Measurements from ENCODE around the gene MARCHF2.

MARCHF2 gene

DNA sequence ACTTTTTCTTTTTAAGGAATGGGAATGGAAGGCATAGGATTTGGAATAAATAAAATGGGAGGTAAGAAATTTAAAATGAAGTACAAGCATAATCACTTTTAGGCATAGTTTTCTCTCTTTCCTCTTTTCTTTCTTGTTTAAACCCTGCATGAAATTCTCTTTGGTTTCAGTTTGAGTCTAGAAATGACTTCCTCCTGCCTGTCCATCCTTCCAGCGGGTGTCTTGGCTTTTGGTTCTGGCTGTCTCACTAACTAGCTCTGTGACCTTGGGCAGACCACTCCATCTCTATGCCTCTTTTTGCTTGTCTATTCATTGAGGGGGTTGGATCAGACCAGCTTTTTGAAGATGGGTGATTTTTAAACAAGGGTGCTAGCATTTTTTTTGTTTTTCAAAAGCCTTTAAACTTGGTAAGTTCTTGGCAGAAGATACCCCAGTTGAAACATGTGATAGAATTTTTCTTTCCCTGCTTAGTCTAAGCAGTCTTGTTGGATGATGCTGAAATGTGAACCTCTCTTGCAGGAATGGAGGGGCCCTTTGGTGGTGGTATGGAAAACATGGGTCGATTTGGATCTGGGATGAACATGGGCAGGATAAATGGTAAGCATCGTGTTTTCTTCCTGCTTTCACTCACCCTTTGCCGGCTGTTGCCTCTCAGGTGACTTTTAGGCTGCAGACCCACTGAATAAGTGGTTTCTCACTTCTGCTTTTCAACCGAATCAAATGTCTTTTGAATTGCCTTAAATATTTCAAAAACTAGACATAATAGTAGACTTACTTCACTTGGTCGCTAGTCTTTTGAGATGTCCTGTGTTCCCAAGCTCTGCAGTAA is 60.8 kb downstream of the MARCHF2 start:
- FAIRE-seq (no peak), DNase-seq (ENCODE audit: low spot score) (no peak)

DNA sequence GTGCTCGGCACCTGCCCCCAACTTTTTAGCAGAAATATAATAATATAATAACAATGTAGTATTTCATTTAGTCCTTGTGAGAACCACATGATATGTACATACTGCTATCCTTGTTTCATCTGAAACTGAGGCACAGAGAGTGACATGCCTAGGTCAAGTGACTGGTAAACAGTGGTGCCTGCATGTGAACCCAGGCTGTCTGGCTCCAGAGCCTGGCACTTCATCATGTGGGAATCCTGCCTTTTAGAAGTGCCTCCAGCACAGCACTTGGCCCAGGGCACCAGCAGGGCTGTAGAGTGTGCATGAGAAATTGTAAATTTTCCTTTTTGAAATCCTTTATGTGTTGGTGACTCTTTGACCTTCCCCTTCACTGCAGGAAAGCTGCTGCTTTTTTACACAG is 61.9 kb downstream of the MARCHF2 start:
- FAIRE-seq: no peak
- DNase-seq (ENCODE audit: low spot score): no peak

DNA sequence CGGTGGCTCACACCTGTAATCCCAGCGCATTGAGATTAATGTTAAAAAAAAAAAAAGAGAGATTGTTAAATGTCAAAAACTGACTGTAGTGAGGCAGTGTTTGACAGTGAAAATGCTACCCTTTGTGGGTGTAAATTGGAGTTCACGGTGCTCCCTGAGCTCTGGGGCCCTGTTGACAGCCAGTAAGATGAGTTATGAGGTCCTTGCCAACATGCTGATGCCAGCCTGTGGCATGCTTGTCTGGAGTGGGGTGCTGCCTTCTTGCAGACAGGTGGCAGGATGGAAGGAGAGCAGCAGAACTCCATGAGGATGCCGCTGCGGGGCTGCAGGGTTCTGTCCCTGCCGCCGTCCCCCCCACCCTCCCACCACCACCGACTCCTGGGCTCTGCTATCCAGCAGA is 63.4 kb downstream of the MARCHF2 start:
- FAIRE-seq (no peak), DNase-seq (ENCODE audit: low spot score) (no peak)

DNA sequence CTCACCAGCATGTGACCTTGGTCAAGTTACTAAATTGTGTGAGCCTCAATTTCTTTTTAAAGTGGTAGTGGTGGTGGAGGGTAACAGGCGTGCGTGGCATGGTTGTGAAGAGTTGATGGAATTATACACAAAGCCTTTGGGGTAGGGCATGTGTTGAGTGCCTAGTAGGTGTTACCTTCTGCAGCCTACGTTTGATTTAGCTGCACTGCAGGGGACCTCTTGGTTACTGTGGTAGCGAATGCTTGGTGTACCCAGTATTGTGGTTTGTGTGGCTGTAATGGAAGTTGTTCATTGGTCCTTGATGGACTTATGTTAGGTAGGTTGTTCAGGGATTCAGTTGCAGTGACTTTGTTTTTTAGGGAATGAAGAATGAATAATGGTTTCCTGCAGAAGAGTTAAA is 64.8 kb downstream of the MARCHF2 start:
- FAIRE-seq (no peak), DNase-seq (ENCODE audit: low spot score) (no peak)

DNA sequence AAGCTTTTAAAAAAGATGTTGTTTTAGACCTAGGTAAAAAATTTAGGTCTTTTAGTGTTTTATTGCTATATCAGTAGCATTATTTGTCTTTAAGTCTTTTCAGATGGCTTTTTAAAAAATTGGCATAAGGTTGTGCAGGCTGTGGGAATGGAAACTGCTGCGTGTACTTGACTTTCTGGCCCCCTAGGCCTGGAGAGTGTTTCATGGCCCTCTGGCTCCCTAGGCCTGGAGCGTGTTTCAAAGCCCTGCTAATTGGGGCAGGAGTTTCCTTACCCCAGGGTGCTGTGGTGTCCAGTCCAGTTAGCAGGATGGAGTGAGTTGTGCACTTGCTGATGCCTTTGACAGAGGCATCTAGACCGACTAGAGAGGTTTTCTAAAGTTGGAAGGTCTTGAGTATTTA is 65.5 kb downstream of the MARCHF2 start:
- no peak for FAIRE-seq
- no peak for DNase-seq (ENCODE audit: low spot score)

DNA sequence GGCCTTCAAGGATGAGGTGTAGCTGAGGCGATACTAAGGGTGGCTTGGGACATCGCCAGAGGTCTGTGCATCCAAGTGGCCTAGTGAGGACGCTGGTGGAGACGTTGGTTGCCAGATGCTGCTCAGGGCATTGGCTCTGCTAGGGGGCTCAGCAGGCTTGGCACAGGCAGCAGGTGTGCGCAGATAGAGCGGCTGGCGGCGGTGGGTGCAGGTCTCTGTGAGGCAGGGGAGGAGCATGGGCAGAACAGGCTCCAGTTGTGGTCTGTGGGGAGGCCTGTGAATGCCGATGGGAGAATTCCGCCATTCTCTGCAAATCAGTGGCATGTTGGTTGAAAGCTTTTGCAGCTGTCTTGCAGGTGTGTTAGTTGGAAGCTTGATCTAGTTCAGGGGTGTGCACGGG is 68.1 kb downstream of the MARCHF2 start:
- no peak for DNase-seq (ENCODE audit: low spot score)
- no peak for FAIRE-seq

DNA sequence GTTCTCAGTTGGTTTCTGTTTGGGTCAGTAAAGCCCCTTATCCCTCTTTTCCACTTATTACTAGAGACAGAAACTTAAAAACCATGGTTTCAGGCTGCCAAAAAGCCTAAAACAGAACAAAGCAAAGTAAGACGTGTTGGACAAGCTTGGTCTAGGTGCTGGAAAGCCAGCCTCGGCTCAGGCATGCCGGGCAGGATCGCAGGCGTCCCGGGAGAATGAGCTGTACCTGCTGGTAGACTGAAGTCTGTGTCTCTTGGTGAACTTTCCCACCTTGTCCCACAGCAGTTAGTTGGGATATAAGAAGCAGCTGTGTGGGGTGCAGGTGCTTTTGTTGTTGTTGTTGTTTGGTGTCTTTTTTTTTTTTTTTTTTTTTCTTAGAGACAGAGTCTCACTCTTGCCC is 68.5 kb downstream of the MARCHF2 start:
- DNase-seq (ENCODE audit: low spot score): no peak
- FAIRE-seq: no peak

DNA sequence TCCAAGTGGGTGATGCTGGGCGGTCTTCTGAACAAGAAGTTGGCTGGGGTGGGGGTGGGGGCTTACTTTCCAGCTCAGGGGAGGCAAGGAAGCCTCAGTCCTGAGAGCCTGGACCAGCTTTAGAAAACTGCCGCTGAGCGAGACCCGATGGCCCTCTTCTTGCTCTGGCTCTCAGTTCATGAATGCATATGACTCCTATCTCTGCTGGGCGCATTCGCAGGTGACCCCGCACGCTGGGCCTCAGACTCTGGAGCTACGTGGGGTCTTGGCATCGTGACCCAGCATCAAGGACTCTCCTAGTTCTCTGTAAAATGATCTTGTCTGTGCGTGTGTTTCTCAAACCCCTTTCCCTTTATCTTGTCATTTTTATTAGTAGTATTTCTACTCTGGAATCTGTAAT is 69.6 kb downstream of the MARCHF2 start:
- no peak for FAIRE-seq
- DNase-seq (ENCODE audit: low spot score): no peak

DNA sequence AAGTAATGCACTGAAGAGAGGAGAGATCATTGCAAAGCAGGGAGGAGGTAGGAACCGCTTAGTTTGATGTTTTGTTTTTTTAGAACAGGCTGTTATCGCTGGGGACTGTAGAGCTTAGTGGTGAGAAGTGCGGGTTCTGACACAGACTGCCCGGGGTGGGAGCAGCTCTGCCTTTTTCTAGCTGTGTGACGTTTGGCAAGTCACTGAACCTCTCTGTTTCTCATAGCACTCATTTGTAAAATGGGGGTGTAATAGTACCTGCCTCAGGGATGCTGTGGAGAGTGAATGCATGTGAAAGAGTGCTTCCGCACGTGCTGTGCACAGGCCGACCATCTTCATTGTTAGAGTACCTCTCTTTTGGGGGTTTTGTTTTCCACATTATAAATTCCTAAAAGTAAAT is 70.1 kb downstream of the MARCHF2 start:
- FAIRE-seq: no peak
- no peak for DNase-seq (ENCODE audit: low spot score)

DNA sequence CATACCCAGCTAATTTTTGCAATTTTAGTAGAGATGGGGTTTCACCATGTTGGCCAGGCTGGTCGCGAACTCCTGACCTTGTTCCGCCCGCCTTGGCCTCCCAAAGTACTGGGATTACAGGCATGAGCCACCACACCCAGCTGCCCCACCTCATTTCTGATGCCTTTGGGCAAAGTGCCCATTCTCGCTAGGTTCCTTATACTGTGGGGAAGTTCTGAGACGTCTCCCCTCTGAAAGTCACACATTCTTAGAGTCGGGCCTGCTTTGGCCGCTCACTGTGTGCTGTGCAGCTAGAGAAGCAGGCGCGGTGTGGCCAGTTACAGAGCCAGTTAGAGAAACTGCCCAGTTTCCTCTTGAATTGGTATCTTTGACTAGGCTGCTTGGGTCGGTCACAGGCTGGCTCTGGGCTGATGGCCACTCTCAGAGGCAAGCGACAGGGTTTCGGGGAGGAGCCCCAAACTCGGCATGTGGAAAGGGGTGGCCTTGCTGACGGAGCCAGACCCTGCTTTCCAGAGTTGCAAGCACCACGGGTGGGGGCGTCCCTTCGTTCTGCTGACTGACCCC is 71.3 kb downstream of the MARCHF2 start:
- FAIRE-seq (no peak), DNase-seq (ENCODE audit: low spot score) (no peak)

DNA sequence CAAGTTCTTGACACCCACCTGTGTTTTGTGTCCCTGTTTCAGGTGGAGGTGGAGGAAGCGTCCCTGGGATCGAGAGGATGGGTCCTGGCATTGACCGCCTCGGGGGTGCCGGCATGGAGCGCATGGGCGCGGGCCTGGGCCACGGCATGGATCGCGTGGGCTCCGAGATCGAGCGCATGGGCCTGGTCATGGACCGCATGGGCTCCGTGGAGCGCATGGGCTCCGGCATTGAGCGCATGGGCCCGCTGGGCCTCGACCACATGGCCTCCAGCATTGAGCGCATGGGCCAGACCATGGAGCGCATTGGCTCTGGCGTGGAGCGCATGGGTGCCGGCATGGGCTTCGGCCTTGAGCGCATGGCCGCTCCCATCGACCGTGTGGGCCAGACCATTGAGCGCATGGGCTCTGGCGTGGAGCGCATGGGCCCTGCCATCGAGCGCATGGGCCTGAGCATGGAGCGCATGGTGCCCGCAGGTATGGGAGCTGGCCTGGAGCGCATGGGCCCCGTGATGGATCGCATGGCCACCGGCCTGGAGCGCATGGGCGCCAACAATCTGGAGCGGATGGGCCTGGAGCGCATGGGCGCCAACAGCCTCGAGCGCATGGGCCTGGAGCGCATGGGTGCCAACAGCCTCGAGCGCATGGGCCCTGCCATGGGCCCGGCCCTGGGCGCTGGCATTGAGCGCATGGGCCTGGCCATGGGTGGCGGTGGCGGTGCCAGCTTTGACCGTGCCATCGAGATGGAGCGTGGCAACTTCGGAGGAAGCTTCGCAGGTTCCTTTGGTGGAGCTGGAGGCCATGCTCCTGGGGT is 72.7 kb downstream of the MARCHF2 start:
- no peak for FAIRE-seq
- DNase-seq (ENCODE audit: low spot score): no peak

DNA sequence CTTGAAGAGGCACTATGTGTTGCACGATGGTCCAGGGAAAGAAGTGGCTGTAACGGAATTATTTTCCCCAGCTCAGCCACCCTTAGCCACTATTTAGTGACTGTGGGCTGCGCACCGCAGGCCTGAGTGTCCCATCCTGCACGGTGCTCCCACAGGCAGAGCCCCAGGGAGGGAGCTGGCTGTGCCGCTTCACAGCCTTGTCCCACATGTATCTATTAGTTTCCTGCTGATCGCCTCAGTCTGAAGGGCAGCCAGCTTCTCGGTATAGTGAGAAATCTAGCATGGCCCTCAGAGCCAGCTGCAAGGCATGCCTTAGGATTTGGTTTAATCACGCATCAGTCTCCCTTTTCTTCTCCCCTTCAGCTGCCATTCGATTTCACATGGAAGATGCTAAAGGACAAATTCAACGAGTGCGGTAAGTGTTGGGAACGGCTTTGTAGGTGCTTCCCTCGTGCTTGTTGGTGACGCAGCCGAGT is 73.6 kb downstream of the MARCHF2 start:
- no peak for FAIRE-seq
- DNase-seq (ENCODE audit: low spot score): no peak

DNA sequence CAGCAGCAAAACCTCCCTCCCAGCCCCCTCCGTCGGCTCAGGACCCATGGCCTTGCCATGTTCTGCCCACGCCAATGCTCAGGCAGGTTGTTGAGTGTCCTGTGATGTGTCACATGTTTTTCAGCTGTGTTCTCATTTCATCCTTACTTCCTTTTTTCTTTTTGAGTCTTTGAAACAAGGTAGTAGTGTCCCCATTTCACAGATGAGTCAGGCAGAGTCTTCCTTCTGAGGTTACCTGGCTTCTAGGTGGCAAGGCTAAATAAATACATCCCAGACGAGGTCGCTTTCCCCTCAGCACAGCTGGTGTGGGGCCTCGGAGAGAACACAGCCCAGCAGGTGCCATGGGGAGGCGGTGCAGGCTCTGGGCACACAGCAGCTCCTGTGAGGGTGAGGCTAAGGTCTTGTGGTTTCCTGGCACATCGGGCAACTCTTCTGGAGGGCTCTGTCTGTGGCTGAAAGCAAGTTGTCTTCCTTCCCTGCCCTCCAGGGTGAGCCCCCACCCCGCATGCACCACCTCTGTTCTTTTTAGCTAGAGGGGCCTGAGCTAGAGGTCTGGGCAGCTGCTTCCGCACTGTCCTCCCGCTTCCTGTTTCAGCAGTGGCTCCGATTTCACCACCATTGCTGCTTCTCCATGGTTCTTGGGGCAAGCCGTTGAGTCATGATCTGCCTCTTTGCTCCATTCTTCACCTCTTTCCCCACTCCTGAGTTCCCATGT is 74.2 kb downstream of the MARCHF2 start:
- no peak for DNase-seq (ENCODE audit: low spot score)
- FAIRE-seq: no peak

DNA sequence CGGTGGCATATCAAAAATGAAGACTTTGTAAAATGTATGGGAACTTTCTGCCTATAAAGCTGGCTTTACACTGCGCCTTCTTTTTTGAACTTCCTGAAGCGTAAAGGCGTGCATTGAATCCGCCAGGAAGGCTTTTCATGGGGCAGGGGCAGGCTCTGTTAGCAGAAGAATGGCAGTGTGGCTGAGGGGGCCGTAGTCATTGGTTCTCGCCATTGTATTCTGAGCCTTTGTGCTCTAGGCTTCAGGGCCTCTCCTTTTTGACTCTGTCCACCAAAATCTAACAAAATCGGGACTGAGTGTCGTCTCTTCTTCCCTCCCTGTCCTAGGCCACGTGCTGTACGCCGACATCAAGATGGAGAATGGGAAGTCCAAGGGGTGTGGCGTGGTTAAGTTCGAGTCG is 75.3 kb downstream of the MARCHF2 start:
- no peak for FAIRE-seq
- no peak for DNase-seq (ENCODE audit: low spot score)
